HG02884 (cell line): Measurements from ENCODE around the gene KIF13A.
"Not testable (repeated sequence)": the region's sequence is repeated elsewhere in the genome, so short reads cannot be mapped to it uniquely, and the experiment has no call there.

Source experiments
- ATAC-seq: cut with Tn5 transposase; IDR thresholded peaks from one replicate; pipeline ENCODE4 v1.9.1; 2021; ENCODE audit warnings: mild to moderate bottlenecking, moderate library complexity; ENCODE audit not compliant: unreplicated experiment

Gene KIF13A

DNA sequence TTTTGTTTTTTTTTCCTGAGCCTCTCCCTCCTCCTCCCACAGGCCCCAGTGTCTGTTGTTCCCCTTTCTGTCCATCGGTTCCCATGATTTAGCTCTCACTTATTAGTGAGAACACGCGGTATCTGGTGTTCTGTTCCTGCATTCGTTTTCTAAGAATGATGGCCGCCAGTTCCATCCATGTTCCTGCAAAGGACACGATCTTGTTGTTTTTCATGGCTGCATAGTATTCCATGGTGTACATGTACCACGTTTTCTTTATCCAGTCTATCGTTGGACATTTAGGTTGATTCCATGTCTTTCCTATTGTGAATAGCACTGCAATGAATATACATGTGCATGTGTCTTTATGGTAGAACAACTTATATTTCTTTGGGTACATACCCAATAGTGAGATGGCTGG lies 175.1 kb downstream of the KIF13A start:
- no peak for ATAC-seq

DNA sequence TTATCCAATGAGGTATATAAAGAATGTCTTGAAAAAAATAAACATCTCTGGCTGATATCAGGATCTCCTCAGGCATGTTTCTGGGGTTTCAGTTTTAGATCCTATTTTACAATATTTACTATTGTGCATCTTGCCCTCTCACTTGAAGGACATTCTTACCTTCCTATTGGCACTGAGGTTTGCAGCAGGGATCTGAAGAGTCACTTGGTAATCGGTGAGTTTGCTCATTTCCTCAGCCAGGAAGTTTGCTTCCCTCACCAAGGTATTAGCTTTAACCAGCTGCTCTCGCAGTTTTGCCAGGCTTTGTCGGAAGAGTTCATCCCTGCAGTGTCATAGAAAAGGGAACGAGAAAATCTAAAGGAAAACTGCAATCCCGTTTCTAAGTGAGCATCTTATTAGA lies 178.8 kb downstream of the KIF13A start:
- ATAC-seq, result no peak

DNA sequence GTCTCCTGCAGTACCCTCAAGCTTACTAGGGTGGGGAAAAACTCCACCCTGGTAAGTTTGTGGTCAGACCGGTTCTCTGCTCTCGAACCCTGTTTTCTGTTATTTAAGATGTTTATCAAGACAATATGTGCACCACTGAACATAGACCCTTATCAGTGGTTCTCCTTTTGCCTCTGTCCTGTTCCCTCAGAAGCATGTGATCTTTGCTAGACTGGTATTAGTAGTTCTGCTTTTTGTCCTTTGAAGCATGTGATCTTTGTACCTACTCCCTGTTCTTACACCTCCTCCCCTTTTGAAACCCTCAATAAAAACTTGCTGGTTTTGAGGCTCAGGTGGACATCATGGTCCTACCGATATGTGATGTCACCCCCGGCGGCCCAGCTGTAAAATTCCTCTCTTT lies 180.0 kb downstream of the KIF13A start:
- ATAC-seq, result not testable (repeated sequence)

DNA sequence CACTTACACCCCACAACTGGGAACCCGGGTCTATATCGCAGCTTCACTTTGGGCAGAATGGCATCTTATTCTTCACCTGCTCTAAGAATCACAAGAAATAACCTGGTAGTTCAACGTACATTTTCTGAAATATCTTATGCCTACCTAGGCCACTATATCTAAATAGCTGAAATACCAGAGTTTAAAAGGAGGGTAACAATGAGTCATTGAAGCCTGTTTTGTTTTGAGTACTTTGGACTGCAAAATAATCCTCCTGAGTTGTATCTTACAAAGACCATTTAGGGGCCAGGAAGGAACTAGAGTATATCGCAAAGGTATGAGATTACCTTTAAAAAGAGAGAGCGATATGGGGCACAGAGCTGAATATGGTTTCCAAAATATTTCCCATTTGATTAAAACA lies 184.0 kb downstream of the KIF13A start:
- no peak for ATAC-seq

DNA sequence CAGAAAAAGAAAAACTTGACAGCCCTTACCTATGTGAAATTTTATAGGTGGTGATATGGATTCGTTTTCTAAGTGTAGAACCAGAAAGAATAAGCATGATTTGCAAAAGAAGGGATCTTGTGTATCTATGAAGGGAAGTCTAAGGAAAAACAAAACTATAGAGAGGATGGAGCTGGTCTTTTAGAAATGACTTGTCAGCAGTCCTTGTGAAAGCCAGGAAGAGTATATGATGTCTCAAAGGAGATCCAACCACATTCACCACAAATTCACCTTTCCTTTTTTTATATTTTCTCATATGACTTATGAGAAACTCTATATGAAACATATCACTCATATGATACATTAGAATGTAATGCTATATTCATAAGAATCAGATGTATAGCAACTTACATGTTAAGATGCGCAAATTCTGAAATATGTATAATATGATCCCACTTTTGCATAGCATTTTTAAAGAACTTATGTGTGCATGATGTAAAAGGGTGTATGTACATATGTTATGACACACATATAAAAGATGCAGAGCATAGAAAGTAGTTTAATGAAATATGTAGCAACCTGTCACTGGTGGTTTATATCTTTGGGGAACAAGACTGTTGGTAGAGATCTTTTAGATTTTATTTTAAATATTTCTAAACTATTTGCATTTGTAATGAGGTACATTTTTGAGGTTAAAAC lies 188.8 kb downstream of the KIF13A start:
- ATAC-seq, result no peak

DNA sequence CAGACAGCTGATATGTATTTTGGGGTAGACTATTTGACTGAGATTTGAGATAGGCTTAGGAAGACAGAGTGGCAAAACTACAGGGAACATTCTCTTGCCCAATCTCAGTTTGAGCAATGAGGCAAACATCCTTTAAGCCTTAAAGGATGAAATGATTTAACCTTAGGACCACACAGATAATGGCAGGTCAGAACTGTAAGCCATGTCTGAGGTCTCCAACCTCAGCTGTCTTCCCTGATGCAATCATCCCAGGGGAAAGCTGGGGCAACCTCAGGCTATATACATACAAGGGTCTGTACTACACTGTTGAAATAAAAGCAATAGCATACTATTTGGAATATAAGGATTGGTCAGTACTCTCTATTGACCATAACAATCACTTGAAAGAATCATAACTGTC lies 196.9 kb downstream of the KIF13A start:
- ATAC-seq, result no peak

DNA sequence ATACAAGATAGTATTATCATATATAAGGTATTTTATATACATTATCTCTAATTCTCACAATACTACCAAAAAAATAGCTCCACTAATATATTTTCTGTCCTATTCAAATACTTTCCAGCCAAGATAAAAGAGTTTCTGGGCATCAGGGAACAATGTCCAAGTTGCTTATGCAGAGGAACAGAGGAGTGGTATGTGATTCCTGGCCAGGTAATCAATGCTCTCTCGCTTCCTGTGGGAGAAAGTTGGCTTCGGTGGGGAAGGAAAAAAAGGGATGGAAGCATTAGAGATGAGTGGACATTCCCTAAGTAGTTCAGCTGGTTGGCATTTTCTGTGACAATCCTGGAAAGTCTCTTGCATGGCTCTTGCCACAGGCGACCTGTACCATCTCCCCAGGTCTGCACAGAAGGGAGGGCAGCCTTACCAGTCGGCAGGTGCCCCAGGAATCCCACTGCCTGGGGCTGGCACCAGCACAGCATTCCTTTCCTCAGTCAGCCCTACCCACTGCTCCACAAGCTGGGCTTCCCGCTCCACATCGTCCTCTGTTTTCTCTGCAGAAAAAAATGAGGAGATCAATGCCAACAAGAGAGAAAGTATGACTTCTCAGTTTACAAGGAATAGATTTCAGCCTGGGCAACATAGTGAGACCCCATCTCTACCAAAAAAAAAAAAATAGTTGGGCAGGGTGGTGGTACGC lies 202.2 kb downstream of the KIF13A start:
- ATAC-seq, result no peak

DNA sequence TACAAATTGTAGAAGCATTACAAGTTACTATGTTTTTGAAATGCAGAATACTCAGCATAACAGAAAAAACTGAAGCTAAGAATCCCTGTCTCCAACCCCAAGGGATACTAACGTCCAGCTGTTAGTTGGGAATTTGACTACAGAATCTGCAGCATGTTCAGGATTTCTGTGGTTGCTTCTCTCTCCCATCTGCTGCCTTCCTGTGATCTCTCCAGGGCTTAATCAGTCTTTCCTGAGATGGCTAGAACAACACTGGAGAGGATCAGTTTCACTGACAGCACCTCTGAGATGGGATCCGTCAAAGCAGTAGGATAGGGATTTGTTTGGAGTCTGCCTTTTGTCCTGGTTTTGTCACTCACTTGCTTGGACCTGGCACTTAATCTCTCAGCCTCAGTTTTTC lies 207.4 kb downstream of the KIF13A start:
- no peak for ATAC-seq

DNA sequence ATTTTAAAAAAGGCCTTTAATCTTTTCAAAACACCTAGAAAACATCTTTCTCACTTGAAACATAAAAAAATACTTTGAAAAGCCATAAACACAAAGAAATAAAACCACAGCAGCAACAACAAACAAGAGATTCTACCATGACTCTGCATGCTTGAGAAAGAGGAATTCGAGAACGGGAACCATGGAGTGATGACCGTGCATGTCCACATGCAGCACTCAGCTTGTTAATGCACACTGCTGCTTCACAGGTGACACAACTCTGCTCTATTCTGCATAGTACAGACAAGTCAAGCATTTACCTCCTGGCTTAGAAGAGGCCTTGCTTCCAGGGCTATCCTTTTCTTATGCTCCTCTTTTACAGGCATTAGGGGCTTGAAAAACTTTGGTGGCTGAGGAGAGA lies 215.8 kb downstream of the KIF13A start:
- ATAC-seq, result no peak

DNA sequence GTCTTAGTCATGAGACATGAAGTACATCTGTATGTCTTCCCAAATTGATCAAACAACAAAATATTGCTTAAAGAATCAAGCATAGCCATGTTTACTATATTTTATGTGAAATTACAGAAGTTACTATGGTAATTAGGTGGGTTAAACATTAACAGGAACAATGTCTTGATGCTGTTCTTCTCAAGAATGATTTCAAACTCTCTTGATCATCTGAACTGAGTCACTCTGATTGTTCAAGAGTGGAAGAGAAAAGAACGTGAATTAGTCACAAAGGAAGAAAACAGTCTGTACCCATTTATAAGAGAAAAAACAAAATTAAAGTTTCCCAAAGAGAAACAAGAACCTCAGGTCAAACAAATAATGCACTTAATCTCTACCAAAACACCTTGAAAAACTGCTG lies 218.6 kb downstream of the KIF13A start:
- no peak for ATAC-seq

DNA sequence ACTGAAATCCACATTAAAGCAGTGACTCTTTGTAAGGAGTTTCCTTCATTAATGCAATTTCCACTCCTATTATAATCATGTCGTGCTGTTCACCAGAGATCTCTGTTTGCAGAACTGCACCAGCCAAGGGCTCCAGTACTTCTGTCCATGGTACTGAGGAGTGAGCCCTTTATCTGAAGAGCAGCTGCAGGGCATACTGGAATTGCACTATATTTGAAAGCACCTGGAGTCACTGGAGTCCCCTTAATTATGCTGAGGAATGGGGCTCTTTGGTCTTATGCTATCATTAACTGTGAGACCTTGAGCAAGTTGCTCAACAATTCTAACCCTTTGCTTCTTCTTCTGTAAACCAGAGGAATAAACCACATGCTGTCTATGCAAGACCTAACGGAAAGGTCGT lies 219.0 kb downstream of the KIF13A start:
- no peak for ATAC-seq

DNA sequence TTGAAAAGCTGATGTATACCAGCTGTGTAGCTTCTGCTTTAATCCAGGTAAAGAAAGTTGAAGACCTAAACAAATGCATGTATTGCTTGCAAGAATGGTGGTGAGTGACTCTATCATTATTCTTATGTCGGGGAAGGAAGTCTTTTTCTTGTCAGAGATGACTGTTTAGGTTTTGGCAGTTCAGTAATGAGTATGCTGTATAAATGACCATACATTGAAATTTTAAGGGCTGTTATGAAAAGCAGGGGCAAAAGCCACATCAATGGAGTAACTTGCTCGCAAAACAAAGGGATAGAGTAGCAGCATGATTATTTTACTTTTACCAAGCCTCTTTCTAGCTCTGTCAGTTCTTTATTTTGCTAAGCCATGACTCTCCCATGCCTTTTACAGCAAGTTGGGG lies 224.8 kb downstream of the KIF13A start:
- ATAC-seq, result no peak

DNA sequence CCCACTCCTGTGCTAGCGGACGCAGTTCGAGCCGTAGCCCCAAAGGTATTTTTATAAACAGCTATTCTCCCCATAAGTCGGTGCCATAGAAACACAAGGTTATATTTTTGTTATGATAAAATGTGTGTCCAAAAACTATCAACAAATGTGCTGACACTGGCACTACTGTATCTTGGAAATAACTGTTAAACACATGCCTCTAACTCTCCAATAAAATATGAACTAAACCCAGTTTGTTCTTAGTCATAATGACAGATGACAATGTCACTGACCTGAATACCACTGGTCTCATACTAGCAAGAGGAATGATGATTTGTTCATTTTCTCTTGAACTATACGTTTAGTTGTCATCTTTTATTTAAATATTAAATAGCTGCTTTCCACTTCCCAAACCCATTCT lies 229.3 kb downstream of the KIF13A start:
- ATAC-seq, result no peak

DNA sequence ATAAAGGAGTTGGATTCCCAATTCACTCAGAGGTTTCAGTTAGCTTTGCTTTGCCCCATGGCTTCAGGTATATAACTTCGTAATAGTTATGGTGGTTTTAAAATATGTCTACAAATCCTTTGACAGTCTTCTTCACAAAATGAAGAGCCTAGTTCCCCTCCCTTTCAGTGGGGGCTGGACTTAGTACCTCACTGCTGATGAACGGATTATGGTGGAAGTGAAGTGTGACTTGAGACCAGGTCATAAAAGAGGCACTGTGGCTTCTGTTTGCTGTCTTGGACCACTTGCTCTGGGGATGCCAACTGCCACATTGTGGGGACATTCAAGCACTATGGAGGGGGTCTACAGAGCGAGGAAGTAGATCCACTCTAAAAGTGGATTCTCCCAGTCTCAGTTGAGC lies 233.2 kb downstream of the KIF13A start:
- no peak for ATAC-seq

DNA sequence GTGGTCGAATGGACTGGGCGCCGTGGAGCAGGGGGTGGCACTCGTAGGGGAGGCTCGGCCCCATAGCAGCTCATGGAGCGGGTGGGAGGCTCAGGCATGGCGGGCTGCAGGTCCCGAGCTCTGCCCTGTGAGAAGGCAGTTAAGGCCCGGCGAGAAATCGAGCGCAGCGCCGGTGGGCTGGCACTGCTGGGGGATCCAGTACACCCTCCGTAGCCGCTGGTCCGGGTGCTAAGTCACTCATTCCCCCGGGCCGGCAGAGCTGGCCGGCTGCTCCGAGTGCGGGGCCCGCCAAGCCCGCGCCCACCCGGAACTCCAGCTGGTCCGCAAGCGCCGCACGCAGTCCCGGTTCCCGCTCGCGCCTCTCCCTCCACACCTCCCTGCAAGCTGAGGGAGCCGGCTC lies 242.1 kb downstream of the KIF13A start:
- ATAC-seq, result not testable (repeated sequence)

DNA sequence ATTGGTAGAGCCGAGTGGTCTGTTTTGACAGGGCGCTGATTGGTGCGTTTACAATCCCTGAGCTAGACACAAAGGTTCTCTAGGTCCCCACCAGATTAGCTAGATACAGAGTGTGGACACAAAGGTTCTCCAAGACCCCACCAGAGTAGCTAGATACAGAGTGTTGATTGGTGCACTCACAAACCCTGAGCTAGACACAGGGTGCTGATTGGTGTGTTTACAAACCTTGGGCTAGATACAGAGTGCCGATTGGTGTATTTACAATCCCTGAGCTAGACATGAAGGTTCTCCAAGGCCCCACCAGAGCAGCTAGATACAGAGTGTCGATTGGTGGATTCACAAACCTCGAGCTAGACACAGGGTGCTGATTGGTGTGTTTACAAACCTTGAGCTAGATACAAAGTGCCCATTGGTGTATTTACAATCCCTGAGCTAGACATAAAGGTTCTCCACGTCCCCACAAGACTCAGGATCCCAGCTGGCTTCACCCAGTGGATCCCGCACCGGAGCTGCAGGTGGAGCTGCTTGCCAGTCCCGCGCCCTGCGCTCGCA lies 242.6 kb downstream of the KIF13A start:
- ATAC-seq, result not testable (repeated sequence)

DNA sequence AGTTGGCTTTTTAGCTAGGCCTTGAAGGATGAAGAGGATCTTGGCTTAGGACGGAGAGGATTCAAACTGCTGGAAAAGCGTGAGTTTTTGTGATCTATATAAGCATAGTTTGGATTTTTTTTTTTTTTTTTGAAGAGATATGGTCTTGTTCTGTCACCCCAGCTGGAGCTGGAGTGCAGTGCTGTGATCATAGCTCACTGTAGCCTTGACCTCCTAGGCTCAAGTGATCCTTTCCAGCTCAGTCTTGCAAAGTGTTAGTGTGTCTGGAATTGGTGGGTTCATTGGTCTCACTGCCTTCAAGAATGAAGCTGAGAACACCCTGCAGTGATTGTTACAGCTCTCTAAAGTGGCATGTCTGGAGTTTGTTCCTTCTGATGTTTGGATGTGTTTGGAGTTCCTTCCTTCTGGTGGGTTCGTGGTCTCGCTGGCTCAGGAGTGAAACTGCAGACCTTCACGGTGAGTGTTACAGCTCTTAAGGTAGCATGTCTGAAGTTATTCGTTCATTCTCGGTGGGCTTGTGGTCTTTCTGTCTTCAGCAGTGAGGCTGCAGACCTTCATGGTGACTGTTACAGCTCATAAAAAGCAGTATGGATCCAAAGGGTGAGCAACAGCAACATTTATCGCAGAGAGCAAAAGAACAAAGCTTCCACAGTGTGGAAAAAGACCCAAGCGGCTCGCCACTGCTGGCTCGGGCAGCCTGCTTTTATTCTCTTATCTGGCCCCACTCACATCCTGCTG lies 243.2 kb downstream of the KIF13A start:
- no peak for ATAC-seq

DNA sequence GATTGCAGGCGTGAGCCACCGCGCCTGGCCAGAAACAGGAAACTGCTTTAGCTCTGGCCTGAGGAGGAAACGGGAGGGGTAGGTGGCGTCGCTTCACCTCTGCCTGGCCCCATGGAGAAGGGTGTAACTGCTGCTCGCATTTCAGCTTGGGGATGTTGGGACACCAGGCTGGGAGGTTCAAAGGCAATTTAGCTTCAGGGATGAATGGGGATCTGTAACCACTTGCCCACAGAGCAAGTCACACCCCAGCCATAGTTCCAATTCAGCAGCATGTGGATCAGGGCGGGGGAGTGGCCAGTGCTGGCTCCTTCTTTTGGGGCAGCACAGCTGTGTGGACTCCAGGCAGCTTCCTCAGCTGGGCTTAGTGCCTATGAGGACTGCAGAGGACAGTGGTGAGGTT lies 245.9 kb downstream of the KIF13A start:
- ATAC-seq, result no peak

DNA sequence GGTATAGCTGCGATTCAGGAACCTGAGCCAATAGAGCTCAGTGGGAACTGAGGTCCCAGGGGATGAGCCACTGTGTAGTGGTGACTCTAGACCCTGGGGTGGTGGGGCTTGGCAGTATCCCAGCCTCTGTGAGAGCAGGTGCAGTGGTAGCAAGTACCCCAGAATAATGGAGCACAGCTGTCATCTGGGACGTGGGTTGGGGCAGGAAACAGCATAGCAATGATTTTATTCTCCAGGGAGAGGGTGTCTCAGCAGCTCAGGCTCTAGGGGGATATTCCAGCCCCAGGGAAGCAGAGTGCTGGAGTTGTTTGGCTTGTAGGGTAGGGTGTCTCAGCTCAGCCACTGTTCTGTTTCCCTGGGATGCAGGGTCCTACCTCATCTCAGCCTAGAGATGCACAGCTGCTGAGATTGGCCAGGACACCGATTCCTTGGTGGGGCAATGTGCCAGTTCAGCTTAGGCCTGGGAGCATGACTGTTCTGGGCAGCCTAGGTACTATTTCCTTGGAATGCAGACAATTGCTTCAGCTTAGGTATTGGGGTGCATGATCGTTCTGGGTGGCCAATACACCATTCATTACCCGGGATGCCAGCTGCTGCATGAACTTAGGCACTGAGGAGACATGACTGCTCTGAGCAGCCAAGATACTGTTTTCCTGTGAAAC lies 246.7 kb downstream of the KIF13A start:
- ATAC-seq, result no peak

DNA sequence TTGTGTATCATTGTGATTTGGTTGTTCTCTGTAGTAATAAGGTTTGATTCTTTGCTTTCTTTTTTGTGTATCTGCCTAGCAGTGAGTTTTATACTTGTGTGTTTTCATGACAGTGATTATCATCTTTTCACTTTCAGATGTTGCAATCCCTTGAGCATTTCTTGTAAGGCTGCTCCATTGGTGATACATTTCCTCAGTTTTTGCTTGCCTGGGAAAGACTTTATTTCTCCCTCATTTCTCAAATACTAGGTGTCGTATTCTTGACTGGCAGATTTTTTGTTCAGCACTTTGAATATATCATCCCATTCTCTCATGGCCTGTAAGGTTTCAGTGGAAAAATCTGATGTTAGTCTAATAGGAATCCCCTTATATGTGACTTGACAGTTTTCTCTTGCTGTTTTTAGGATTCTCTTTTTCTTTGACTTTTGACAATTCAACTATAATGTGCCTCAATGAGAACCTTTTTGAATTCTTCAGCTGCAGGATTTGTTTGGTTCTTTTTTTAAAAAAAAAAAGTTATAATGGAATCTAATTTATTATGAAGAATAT lies 249.7 kb downstream of the KIF13A start:
- ATAC-seq, result no peak

DNA sequence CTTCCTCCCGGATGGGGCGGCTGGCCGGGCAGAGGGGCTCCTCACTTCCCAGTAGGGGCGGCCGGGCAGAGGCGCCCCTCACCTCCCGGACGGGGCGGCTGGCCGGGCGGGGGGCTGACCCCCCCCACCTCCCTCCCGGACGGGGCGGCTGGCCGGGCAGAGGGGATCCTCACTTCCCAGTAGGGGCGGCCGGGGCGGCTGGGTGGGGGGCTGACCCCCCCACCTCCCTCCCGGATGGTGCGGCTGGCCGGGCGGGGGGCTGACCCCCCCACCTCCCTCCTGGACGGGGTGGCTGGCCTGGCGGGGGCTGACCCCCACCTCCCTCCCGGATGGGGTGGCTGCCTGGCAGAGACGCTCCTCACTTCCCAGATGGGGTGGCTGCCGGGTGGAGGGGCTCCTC lies 252.1 kb downstream of the KIF13A start:
- ATAC-seq, result not testable (repeated sequence)
